KOPT-K1 (cell line): ENCODE results near the gene FREM1.

ENCODE experiments used
- H3K27ac ChIP-seq: fragments of 200-600 bp; sonication (generic); 2 replicates; pipeline ENCODE4 v1.5.1; 2016; ENCODE audit warnings: antibody characterized with exemption, mild to moderate bottlenecking, low read depth, low read length; ENCODE audit not compliant: poor library complexity, severe bottlenecking
- H3K36me3 ChIP-seq: fragments of 200-600 bp; sonication (generic); 2 replicates; pipeline ENCODE4 v1.5.1; 2017; ENCODE audit warnings: antibody characterized with exemption, mild to moderate bottlenecking, low read length, moderate library complexity; ENCODE audit not compliant: insufficient read depth
- H3K9me3 ChIP-seq: fragments of 200-600 bp; sonication (generic); 2 replicates; pipeline ENCODE4 v1.5.1; 2017; ENCODE audit warnings: antibody characterized with exemption, low read length, mild to moderate bottlenecking; ENCODE audit not compliant: insufficient read depth, poor library complexity, severe bottlenecking

The FREM1 gene

DNA sequence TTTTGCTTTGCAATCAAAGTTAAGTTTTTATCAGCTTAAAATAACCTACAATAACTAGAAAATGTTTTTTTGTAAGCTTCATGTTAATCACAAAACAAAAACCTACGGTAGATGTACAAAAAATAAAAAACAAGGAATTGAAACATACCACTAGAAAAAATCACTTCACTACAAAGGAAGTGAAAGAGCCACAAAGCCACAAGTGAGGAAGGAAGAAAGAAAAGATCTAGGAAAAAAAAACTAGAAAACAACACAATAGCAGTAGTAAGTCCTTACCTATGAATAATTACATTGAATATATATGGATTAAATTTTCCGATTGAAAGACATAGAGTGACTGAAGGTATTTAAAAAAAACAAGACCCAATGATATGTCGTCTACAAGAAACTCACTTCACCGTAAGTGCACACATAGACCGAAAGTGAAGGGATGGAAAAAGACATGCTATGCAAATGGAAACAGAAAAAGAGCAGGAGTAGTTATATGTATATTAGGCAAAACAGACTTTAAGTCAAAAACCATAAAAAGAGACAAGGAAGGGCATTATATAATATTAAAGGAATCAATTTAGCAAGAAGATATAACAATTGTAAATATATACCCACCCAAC is 203.6 kb downstream of the FREM1 start:
- peaks cover 19% of the 10 kb centered on the region for H3K9me3 ChIP-seq

DNA sequence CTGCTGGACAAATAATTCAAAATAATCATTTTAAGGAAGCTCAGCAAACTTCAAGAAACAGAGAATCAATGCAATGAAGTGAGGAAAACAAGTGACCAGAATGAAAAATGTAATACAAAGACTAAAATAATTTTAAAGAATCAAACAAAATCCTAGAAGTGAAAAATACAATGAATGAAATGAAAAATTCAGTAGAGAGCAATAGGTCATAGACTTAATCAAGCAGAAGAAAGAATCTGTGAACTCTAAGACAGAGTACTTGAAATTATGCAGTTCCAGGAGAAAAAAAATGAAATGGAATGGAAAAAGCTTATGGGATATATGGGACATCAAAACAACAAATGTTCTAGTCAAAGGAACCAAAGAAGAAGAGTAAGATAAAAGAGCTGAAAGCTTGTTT is 205.1 kb downstream of the FREM1 start:
- Histone ChIP-seq H3K9me3 (peaks cover 19% of the 10 kb centered on the region), H3K27ac (no peak overlapping the region), H3K36me3 (no peaks in the 10 kb centered on the region)

More for the DNA sequence above, 203.6 kb downstream of the FREM1 start:
- Histone ChIP-seq H3K36me3 (no peaks in the 10 kb centered on the region), H3K27ac (no peak overlapping the region)

DNA sequence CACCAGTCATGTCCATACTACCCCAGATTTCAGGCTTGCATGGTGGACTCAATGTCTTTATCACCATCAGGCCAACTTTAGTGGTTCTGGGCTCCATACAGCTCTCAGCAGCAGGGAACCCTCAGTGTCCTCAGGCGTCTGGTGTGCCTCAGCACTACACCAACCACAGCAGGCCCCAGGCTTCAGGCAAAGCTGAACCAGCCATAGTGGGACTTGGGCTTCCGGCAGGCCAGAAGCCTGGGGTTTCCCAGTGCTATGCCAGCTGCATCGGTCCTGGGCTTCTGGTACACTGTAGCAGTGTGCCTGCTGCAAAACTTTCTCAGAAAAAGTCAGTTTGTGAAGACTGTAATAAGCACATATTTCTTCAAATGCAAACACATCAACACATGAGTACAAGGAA is 205.9 kb downstream of the FREM1 start:
- H3K27ac ChIP-seq: no peak overlapping the region
- H3K9me3 ChIP-seq: peaks cover 19% of the 10 kb centered on the region
- H3K36me3 ChIP-seq: no peaks in the 10 kb centered on the region

DNA sequence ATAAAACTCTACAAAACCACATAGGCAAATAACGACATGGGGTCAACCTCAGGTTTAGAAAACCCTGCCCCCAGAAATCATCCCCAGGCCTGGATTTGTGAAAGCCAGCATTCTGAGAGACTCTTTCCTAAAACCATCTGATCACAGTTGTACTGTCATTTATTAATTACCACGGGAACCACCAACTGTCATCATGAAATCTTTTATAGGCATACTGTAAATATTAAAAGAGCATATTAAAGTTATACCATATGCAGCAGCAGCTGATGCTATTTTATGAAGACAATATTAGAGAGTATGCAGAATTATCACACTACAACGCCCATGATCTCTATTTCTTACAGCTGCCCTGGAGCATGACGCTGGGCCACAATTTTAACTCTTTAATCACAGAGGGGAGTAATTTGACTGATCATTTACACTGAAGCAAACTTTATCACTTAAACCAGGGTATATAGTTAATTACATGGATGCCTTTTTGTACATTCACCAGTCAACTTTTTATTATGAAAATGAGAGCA is 208.0 kb downstream of the FREM1 start:
- H3K27ac ChIP-seq: no peak overlapping the region
- H3K9me3 ChIP-seq: peaks cover 19% of the 10 kb centered on the region
- H3K36me3 ChIP-seq: no peaks in the 10 kb centered on the region

DNA sequence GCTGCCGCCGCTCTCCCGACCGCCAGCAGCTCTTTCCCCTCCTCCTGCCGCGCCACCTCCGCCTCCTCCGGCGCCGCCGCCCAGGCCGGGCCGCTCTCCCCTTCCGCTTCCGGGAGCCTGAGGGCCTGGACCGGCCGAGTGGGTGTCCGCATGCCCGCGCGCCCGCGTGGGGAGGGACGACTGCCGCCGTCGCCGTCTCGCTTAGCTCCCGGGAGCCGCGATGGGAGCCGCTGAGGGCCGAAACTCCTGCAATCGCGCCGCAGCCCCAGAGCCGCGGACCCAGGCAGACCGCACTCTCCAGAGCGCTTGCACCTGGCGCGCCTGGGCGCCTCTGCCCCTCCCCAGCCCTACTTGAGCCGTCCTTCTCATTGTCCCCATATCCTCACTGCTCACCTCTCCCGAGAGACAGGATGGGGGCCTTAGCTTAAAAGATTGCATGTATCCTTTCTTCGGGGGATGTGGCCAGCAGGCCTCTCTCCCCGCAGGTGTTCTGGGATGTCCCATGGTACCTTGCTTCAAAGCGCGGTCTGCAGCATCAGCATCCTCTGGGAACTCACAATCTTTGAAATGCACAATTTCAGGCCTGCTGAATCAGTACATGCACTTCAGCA is 216.9 kb downstream of the FREM1 start, which contains the start of gene ZDHHC21:
Gene ZDHHC21 (minus strand): TSS at position 182 of the 611 bp plus-strand sequence. CDS start 19,092 bp downstream, outside the sequence.
- H3K9me3 ChIP-seq: no peaks in the 10 kb centered on the region
- H3K27ac ChIP-seq: no peak within 1 kb of the TSS

DNA sequence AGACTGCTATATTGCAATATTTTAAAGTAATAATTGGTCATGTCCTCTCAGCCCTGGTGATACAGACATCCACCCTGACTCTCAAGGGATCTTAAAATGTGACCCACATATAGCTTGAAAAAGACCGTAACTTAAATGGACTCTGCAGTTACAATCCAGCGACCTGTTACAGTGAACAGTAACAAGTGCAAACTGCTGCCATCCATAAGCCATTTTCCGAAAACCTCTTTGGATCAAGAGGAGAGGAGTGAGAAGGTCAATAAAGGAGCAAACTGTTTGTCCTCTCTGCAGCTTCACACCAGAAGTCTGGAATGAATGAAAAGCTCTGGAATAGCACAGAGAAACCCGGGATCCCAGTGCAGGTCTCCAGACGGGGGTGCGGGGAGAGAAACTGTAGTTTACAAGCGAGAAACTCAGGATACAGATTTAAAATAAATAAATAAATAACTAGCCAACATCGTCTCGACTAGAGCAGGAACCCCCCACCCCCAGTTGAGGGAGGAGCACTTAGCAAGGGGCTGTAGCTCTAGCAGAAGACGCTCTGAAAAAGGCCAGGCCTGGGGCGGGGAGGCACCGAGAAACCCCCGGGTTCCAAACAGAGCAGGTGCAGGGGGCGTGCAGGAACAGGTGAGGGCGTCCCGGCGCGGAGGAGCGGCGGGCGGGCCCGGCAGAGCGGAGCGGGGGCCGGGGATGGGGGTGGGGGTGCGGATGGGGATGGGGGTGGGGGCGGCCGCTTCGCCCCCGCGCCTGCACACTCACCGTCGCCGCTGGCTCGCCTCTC is 217.6 kb downstream of the FREM1 start:
- Histone ChIP-seq H3K9me3 (no peaks in the 10 kb centered on the region), H3K27ac (no peak overlapping the region), H3K36me3 (no peaks in the 10 kb centered on the region)

More for the DNA sequence above, 216.9 kb downstream of the FREM1 start, which contains the start of gene ZDHHC21:
- H3K36me3 ChIP-seq: no peaks in the 10 kb centered on the region

DNA sequence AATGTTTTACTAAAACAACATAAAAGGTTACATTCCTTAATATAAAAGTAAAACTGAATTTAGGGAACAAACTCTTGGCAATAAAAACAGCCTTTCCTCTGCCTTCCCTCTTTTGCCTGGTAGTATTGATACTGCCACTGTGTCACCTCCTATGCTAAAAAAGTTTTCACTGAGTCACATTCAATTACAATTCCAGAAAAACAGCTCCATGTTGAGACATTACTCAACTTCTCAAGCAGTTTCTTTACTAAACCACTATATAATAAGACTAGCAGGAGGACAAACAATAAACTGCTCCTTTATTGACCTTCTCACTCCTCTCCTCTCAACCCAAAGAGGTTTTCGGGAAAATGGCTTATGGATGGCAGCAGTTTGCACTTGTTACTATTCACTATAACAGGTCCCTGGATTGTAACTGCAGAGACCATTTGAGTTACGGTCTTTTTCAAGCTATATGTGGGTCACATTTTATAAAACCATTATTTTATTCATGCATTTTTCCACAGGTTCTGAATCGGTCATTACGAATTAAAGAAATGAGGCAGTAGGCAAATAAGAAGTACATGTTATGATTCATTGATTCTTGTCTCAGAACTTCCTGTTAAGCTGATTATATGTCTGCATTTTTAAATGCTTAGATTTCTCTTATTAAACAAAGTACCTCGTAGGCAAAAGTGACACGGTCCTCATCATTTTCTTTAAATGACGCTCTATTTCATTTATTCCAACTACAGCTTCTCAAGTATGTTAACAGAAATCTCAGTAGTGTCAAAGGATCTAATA is 219.1 kb downstream of the FREM1 start:
- Histone ChIP-seq H3K9me3 (no peaks in the 10 kb centered on the region), H3K36me3 (no peaks in the 10 kb centered on the region), H3K27ac (no peak overlapping the region)

DNA sequence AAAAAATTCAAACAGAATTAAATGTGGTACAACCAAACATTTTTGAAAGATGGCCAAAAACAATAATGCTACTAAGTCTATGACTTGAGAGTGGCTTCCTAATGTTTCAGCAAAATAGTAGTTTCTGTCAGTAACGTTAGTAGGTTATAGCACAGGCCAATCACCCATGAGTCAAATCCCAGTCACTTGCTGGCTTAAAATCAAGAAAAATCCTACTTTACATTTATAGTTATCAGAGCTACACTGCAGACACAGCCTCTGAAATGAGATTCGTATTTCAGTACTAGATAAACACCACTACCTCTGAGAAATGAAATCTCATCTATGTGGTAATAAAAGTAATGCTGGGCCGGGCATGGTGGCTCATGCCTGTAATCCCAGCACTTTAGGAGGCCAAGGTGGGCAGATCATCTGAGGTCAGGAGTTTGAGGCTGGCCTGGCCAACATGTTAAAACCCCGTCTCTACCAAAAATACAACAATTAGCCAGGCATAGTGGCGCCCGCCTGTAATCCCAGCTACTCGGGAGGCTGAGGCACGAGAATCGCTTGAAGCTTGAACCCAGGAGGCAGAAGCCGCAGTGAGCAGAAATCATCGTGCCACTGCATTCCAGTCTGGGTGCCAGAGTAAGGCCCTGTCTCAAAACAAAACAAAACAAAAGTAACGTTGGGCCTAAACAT is 223.0 kb downstream of the FREM1 start:
- Histone ChIP-seq H3K9me3 (no peaks in the 10 kb centered on the region), H3K36me3 (no peaks in the 10 kb centered on the region), H3K27ac (no peak overlapping the region)

DNA sequence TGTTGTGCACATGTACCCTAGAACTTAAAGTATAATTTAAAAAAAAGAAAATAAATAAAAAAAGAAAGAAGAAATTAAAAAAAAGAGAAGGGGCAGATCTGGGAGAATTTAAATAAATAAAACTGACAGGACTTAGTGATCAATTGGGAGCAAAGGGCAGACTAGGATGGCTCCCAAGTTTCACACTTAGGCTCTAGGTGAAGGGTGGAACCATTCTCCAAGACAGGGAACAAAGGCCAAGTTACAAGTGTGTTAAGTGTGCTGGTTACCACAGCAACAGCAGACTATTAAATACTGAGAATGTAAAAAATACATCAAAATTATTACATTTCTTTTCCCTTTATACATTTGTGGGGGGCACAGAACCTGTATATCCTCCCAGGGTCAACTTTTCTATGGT is 224.1 kb downstream of the FREM1 start:
- H3K27ac ChIP-seq: no peak overlapping the region
- H3K36me3 ChIP-seq: no peaks in the 10 kb centered on the region
- H3K9me3 ChIP-seq: no peaks in the 10 kb centered on the region
